ENCODE measurements around the gene ELFN1.

ELFN1 gene

GRCh38 chr7:1735262-1735661, 65.2 kb downstream of the ELFN1 start:
- 74 to 80% methylated on average over 14 of the region's 14 CpGs for WGBS, 2 experiments
- no peaks in the 10 kb centered on the region for H3K27me3 ChIP-seq (ENCODE audit: control insufficient read depth, insufficient read depth, low read length, poor library complexity, severe bottlenecking)
- no peak overlapping the region for H3K27ac ChIP-seq (ENCODE audit: insufficient read depth, low read depth, low read length, poor library complexity, severe bottlenecking)
- H3K36me3 ChIP-seq (ENCODE audit: control insufficient read depth, insufficient read depth, low read length): no peaks in the 10 kb centered on the region
- H3K4me1 ChIP-seq (ENCODE audit: control insufficient read depth, insufficient read depth, low read length): no peaks in the 10 kb centered on the region
- no peak overlapping the region for H3K4me3 ChIP-seq (ENCODE audit: insufficient read depth, low read depth, low read length)
- no peaks in the 10 kb centered on the region for H3K9me3 ChIP-seq (ENCODE audit: control insufficient read depth, low read length)

GRCh38 chr7:1735806-1736483, 65.9 kb downstream of the ELFN1 start:
- no peaks in the 10 kb centered on the region for H3K4me1 ChIP-seq (ENCODE audit: control insufficient read depth, insufficient read depth, low read length)

DNA sequence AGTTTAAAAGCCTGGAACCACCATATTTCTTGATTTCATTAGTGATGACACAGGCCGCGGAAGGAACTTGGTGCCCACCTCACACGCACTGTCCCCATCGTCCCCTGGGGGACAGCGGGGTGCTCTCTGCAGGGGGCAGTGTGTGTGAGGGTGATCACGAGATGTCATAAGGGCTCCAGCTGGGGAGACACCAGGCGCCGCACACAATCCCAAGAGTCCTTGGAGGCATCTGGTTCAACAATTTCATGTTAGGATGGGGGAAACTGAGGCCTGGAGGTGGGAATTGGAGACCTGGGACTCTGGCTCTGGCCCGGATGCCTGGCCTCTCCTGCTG, 66.4 kb downstream of the ELFN1 start:
- H3K4me3 ChIP-seq (ENCODE audit: insufficient read depth, low read depth, low read length): no peak overlapping the region
- H3K9me3 ChIP-seq (ENCODE audit: control insufficient read depth, low read length): no peaks in the 10 kb centered on the region
- no peaks in the 10 kb centered on the region for H3K27me3 ChIP-seq (ENCODE audit: control insufficient read depth, insufficient read depth, low read length, poor library complexity, severe bottlenecking)
- 93 to 94% methylated on average over 9 of the region's 9 CpGs for WGBS, 2 experiments
- no peak overlapping the region for H3K27ac ChIP-seq (ENCODE audit: insufficient read depth, low read depth, low read length, poor library complexity, severe bottlenecking)
- no peaks in the 10 kb centered on the region for H3K4me1 ChIP-seq (ENCODE audit: control insufficient read depth, insufficient read depth, low read length)
- H3K36me3 ChIP-seq (ENCODE audit: control insufficient read depth, insufficient read depth, low read length): no peaks in the 10 kb centered on the region

More at GRCh38 chr7:1735806-1736483, 65.9 kb downstream of the ELFN1 start:
- no peaks in the 10 kb centered on the region for H3K9me3 ChIP-seq (ENCODE audit: control insufficient read depth, low read length)
- H3K27me3 ChIP-seq (ENCODE audit: control insufficient read depth, insufficient read depth, low read length, poor library complexity, severe bottlenecking): no peaks in the 10 kb centered on the region
- no peaks in the 10 kb centered on the region for H3K36me3 ChIP-seq (ENCODE audit: control insufficient read depth, insufficient read depth, low read length)
- 92 to 93% methylated on average over 29 of the region's 29 CpGs for WGBS, 2 experiments
- no peak overlapping the region for H3K27ac ChIP-seq (ENCODE audit: insufficient read depth, low read depth, low read length, poor library complexity, severe bottlenecking)
- H3K4me3 ChIP-seq (ENCODE audit: insufficient read depth, low read depth, low read length): no peak overlapping the region

DNA sequence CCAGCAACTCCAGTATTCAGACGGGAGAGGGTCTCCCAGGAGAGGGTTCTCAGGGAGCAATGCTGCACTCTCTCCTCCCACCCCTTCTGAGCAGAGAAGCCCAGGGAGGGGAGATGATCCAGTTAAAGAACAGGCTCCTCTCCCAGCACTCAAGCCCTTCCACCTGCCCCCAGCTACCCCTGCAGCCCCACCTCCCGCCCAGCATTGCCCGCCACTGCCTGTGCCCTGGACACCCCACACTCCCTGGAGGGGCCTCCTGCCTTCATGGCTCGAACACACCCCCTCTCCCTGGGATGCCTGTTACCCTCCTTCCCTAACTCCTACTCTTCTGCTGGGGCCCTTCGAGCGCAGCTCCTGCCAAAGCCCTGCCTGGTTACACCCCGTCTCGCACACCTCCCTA, 66.8 kb downstream of the ELFN1 start:
- Histone ChIP-seq H3K27me3 (ENCODE audit: control insufficient read depth, insufficient read depth, low read length, poor library complexity, severe bottlenecking) (no peaks in the 10 kb centered on the region), H3K36me3 (ENCODE audit: control insufficient read depth, insufficient read depth, low read length) (no peaks in the 10 kb centered on the region), H3K4me1 (ENCODE audit: control insufficient read depth, insufficient read depth, low read length) (no peaks in the 10 kb centered on the region), H3K9me3 (ENCODE audit: control insufficient read depth, low read length) (no peaks in the 10 kb centered on the region), H3K27ac (ENCODE audit: insufficient read depth, low read depth, low read length, poor library complexity, severe bottlenecking) (no peak overlapping the region), H3K4me3 (ENCODE audit: insufficient read depth, low read depth, low read length) (no peak overlapping the region)
- 84 to 85% methylated on average over 8 of the region's 8 CpGs for whole genome bisulfite sequencing, 2 experiments

GRCh38 chr7:1737523-1737922, 67.4 kb downstream of the ELFN1 start:
- Histone ChIP-seq H3K36me3 (ENCODE audit: control insufficient read depth, insufficient read depth, low read length) (no peaks in the 10 kb centered on the region), H3K4me1 (ENCODE audit: control insufficient read depth, insufficient read depth, low read length) (no peaks in the 10 kb centered on the region), H3K27ac (ENCODE audit: insufficient read depth, low read depth, low read length, poor library complexity, severe bottlenecking) (no peak overlapping the region), H3K27me3 (ENCODE audit: control insufficient read depth, insufficient read depth, low read length, poor library complexity, severe bottlenecking) (no peaks in the 10 kb centered on the region), H3K9me3 (ENCODE audit: control insufficient read depth, low read length) (no peaks in the 10 kb centered on the region), H3K4me3 (ENCODE audit: insufficient read depth, low read depth, low read length) (no peak overlapping the region)
- WGBS, 2 experiments: 88 to 91% methylated on average over 10 of the region's 10 CpGs

DNA sequence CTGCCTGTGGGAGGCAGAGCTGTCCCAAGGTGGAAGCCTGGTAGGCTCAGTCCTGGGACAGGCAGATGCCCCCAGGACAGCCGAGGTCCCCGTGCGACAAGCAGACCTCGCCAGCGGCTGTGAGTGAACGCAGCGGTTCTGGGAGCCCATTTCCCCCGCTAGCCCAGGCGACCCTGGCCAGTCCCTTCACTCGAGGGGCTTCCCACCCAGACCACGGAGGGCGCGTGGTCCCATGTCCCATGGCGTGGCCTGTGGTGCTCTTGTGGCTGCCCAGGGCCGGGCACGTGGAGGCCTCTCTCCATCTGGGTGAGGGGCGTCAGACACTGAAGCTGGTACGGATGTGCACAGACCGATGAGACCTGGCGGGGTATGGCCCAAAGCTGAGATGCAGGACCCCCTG, 67.9 kb downstream of the ELFN1 start:
- H3K4me1 ChIP-seq (ENCODE audit: control insufficient read depth, insufficient read depth, low read length): no peaks in the 10 kb centered on the region
- WGBS, 2 experiments: 94% methylated on average over 20 of the region's 20 CpGs
- no peak overlapping the region for H3K27ac ChIP-seq (ENCODE audit: insufficient read depth, low read depth, low read length, poor library complexity, severe bottlenecking)
- H3K4me3 ChIP-seq (ENCODE audit: insufficient read depth, low read depth, low read length): no peak overlapping the region
- H3K36me3 ChIP-seq (ENCODE audit: control insufficient read depth, insufficient read depth, low read length): no peaks in the 10 kb centered on the region
- H3K27me3 ChIP-seq (ENCODE audit: control insufficient read depth, insufficient read depth, low read length, poor library complexity, severe bottlenecking): no peaks in the 10 kb centered on the region
- no peaks in the 10 kb centered on the region for H3K9me3 ChIP-seq (ENCODE audit: control insufficient read depth, low read length)

DNA sequence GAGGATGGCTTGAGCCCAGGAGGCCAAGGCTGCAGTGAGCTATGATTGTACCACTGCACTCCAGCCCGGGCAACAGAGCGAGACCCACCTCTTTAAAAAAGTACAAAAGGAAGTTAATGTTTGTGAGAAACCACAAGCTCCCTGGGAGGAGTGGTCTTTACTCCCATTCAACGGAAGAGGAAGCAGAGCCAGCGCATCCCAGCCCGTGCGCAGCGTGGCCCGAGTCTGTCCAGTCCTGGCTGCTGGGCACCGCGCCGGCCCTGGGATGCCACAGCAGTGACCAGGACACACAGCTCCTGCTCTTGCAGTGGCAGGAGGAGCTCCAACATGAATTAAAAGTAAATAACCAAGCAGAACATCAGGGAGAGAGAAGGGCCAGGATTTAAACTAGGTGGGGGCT, 68.4 kb downstream of the ELFN1 start:
- H3K27ac ChIP-seq (ENCODE audit: insufficient read depth, low read depth, low read length, poor library complexity, severe bottlenecking): no peak overlapping the region
- WGBS, 2 experiments: 93 to 96% methylated on average over 11 of the region's 11 CpGs
- H3K4me1 ChIP-seq (ENCODE audit: control insufficient read depth, insufficient read depth, low read length): no peaks in the 10 kb centered on the region
- no peaks in the 10 kb centered on the region for H3K27me3 ChIP-seq (ENCODE audit: control insufficient read depth, insufficient read depth, low read length, poor library complexity, severe bottlenecking)
- H3K9me3 ChIP-seq (ENCODE audit: control insufficient read depth, low read length): no peaks in the 10 kb centered on the region
- no peak overlapping the region for H3K4me3 ChIP-seq (ENCODE audit: insufficient read depth, low read depth, low read length)
- H3K36me3 ChIP-seq (ENCODE audit: control insufficient read depth, insufficient read depth, low read length): no peaks in the 10 kb centered on the region

DNA sequence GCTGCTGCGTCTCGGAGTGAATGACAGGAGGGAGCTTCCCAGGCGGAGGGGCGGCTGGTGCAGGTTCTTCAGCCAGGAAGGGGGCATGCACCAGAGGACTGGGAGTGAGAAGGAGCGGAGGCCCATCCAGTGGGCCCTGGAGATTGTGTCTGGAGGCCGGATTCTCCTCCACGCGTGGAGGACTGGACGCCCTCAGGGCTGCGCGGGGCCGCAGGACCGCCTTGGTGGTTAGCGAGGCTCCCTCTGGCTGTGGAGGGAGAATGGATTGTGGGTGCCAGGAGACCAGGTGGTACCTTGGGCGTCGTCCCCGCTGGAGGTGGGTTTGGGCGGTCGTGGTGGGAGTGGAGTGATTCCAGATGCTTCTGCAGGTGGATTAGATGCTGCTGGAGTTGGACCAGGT, 68.9 kb downstream of the ELFN1 start:
- no peaks in the 10 kb centered on the region for H3K27me3 ChIP-seq (ENCODE audit: control insufficient read depth, insufficient read depth, low read length, poor library complexity, severe bottlenecking)
- H3K36me3 ChIP-seq (ENCODE audit: control insufficient read depth, insufficient read depth, low read length): no peaks in the 10 kb centered on the region
- WGBS, 2 experiments: 95 to 97% methylated on average over 19 of the region's 19 CpGs
- no peak overlapping the region for H3K4me3 ChIP-seq (ENCODE audit: insufficient read depth, low read depth, low read length)
- H3K4me1 ChIP-seq (ENCODE audit: control insufficient read depth, insufficient read depth, low read length): no peaks in the 10 kb centered on the region
- H3K27ac ChIP-seq (ENCODE audit: insufficient read depth, low read depth, low read length, poor library complexity, severe bottlenecking): no peak overlapping the region
- no peaks in the 10 kb centered on the region for H3K9me3 ChIP-seq (ENCODE audit: control insufficient read depth, low read length)

- no peaks in the 10 kb centered on the region for H3K4me1 ChIP-seq (ENCODE audit: control insufficient read depth, insufficient read depth, low read length)
- no peaks in the 10 kb centered on the region for H3K27me3 ChIP-seq (ENCODE audit: control insufficient read depth, insufficient read depth, low read length, poor library complexity, severe bottlenecking)
- no peaks in the 10 kb centered on the region for H3K9me3 ChIP-seq (ENCODE audit: control insufficient read depth, low read length)
- no peak overlapping the region for H3K4me3 ChIP-seq (ENCODE audit: insufficient read depth, low read depth, low read length)
- 82 to 83% methylated on average over 14 of the region's 14 CpGs for WGBS, 2 experiments
- H3K27ac ChIP-seq (ENCODE audit: insufficient read depth, low read depth, low read length, poor library complexity, severe bottlenecking): no peak overlapping the region
- H3K36me3 ChIP-seq (ENCODE audit: control insufficient read depth, insufficient read depth, low read length): no peaks in the 10 kb centered on the region
These were observed 69.5 kb downstream of the ELFN1 start for GRCh38 chr7:1739593-1739992.

GRCh38 chr7:1740214-1740613, 70.1 kb downstream of the ELFN1 start:
- H3K9me3 ChIP-seq (ENCODE audit: control insufficient read depth, low read length): no peaks in the 10 kb centered on the region
- H3K4me3 ChIP-seq (ENCODE audit: insufficient read depth, low read depth, low read length): no peak overlapping the region
- 95 to 96% methylated on average over 17 of the region's 17 CpGs for WGBS, 2 experiments
- no peaks in the 10 kb centered on the region for H3K27me3 ChIP-seq (ENCODE audit: control insufficient read depth, insufficient read depth, low read length, poor library complexity, severe bottlenecking)
- H3K27ac ChIP-seq (ENCODE audit: insufficient read depth, low read depth, low read length, poor library complexity, severe bottlenecking): no peak overlapping the region
- H3K4me1 ChIP-seq (ENCODE audit: control insufficient read depth, insufficient read depth, low read length): no peaks in the 10 kb centered on the region
- H3K36me3 ChIP-seq (ENCODE audit: control insufficient read depth, insufficient read depth, low read length): no peaks in the 10 kb centered on the region

DNA sequence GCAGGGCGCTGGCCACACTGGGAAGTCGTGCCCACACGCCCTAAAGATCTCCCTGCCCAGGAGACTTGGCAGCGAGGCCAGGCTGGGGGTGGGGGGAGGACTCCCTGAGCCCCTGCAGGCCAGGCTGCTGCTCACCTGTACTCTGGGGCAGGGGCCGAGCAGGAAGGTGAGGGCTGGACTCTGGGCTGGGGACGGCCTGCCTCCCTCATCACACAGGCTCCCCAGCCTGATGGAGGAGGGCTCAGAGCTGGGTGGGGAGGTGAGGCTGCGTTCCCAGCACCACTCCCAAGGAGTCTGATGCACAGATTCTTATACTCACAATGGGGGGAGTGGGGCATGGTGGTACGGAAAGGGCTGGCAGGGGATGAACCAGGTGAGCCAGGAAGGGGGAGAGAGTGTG, 71.2 kb downstream of the ELFN1 start:
- Histone ChIP-seq H3K9me3 (ENCODE audit: control insufficient read depth, low read length) (no peaks in the 10 kb centered on the region), H3K4me1 (ENCODE audit: control insufficient read depth, insufficient read depth, low read length) (no peaks in the 10 kb centered on the region), H3K27ac (ENCODE audit: insufficient read depth, low read depth, low read length, poor library complexity, severe bottlenecking) (no peak overlapping the region), H3K36me3 (ENCODE audit: control insufficient read depth, insufficient read depth, low read length) (no peaks in the 10 kb centered on the region), H3K27me3 (ENCODE audit: control insufficient read depth, insufficient read depth, low read length, poor library complexity, severe bottlenecking) (no peaks in the 10 kb centered on the region), H3K4me3 (ENCODE audit: insufficient read depth, low read depth, low read length) (no peak overlapping the region)
- 92 to 94% methylated on average over 8 of the region's 8 CpGs for WGBS, 2 experiments
